HG02852 (cell line): ENCODE measurements around the gene ZNF165.
"Not testable (repeated sequence)": the region's sequence is repeated elsewhere in the genome, so short reads cannot be mapped to it uniquely, and the experiment has no call there.

Experiments used
- ATAC-seq: cut with Tn5 transposase; IDR thresholded peaks from one replicate; pipeline ENCODE4 v1.9.1; 2021; ENCODE audit warnings: mild to moderate bottlenecking, moderate library complexity; ENCODE audit not compliant: unreplicated experiment

ZNF165 gene

GRCh38 chr6:28080381-28080630 is at the start of gene ZNF165:
ZNF165 (plus strand) TSS chr6:28080568; CDS start chr6:28085481, 4,913 bp downstream.
- peak; percentile 16 for ATAC-seq

DNA sequence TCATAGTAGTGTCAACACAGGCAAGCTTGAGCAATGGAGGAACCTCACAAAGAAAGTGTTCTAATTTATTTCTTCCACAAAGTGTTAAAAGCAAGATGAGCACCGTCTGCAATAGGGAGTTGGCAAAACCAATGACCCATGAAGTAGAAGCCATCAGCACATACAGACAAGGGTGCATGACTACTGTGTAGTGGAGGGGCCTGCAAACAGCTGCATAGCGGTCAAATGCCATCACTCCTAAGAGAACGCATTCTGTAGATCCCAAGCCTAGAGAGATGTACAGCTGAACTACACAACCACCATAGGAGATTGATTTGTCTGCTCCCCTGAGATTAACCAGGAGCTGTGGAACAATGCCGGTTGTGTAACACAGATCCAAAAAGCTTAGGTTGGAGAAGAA is 26.8 kb upstream of the ZNF165 start:
- ATAC-seq, result no peak

GRCh38 chr6:28060405-28060804 is 20.0 kb upstream of the ZNF165 start:
- ATAC-seq, result no peak

GRCh38 chr6:28064272-28064671 is 16.1 kb upstream of the ZNF165 start:
- no peak for ATAC-seq

GRCh38 chr6:28068067-28068466 is 12.3 kb upstream of the ZNF165 start:
- no peak for ATAC-seq

GRCh38 chr6:28070968-28071367 is 9.4 kb upstream of the ZNF165 start:
- ATAC-seq, result not testable (repeated sequence)

- no peak for ATAC-seq
These were observed 2.3 kb upstream of the ZNF165 start for GRCh38 chr6:28078050-28078449.

DNA sequence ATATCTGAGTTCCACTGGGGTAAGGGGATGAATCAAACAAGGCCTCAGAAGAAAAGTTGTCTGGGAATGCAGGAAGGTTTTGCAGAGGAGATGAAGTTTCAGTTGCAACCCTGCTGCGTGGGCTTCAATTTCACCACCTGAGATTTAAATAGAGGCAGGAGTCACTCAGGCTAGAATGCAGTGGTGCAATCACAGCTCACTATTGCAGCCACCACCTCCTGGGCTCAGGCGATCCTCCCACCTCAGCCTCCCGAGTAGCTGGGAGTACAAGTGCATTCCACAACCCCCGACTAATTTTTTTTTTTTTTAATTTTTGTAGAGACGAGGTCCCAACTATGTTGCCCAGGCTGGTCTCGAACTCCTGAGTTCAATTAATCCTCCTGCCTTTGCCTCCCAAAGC is 1.5 kb upstream of the ZNF165 start:
- ATAC-seq, result no peak

DNA sequence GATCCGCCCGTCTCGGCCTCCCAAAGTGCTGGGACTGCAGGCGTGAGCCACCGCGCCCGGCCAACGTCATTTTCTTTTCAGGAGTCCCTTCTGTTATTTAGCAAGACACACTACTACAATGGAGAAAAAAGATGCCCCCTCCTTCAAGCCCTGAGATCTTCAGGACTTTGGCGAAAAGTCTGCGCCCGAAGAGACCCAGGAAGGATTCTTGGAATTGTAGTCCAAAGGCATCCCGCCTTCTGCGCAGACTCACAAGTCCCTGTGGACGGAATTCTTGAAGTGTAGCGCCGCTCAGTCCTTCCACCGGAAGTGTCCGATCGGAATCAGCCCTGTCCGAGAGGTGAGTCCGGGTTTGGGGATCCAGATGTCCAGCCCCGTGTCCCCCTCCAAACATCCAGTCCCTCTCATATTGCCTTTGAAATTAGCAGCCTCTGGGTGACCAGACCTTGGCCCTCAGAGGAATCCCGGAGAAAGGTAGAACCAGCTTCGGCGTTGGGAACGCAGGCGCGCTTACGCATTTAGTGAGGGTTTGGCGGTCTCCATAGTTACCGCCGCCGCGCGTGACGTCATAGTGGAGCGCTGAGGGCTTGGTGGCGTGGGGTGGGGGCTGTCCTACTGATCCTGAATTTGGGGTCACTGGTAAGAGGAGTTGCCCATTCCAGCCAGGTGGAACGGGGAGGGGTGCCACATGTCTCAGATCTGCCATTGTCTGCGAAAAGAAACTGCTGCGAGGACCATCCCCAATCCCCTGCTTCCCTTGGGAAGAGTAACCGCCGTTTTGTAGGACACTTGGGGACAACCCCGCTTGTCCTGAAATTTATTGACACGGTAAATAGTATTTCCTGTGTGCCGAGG is 490 bp downstream of the ZNF165 start:
- ATAC-seq, result peak; percentile 72

GRCh38 chr6:28081486-28081751 is 1.1 kb downstream of the ZNF165 start:
- peak; percentile 39 for ATAC-seq

- ATAC-seq, result no peak
These were observed 2.6 kb downstream of the ZNF165 start for GRCh38 chr6:28082939-28083338.

- no peak for ATAC-seq
These were observed 8.7 kb downstream of the ZNF165 start for GRCh38 chr6:28089054-28089453.

DNA sequence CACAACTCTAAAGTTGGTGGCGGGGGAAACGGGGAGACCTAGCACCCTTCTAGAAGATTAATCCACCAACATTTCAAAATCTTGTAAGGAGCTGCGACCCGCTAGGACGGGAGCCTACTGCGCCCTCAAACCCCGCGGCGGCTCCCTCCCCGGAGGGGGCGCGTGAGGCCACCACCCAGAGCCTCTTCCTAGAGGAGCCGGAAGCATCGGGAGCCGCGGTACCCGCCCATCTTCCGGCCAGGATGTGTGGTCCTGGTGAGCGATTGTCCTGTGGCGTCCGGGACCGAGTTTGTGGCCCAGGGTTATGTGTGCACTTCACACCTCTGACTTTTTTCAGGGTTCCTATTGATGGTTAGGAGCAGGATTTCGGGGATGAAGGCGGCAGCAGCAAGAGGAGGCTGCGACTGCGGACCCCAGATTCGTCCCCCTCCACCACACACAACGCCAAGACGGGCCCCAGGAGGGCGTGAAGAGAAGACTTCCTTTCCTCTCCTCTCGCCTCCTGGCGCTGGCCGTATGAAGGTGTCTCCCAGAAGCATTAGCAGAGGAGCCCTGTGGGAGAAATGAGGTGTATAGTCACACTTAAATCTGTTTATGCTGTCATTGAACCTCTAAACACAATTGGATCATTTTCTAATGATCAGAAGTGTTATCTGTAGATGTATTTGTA is 10.7 kb downstream of the ZNF165 start:
- no peak for ATAC-seq

DNA sequence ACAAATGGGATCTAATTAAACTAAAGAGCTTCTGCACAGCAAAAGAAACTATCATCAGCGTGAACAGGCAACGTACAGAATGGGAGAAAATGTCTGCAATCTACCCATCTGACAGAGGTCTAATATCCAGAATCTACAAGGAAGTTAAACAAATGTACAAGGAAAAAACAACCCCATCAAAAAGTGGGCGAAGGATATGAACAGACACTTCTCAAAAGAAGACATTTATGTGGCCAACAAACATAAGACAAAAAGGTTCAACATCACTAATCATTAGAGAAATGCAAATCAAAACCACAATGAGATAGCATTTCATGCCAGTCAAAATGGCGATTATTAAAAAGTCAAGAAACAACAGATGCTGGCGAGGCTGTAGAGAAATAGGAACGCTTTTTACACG is 21.9 kb downstream of the ZNF165 start:
- not testable (repeated sequence) for ATAC-seq

GRCh38 chr6:28102699-28103098 is 22.3 kb downstream of the ZNF165 start:
- ATAC-seq, result not testable (repeated sequence)

- ATAC-seq, result peak; percentile 99
These were observed 24.2 kb downstream of the ZNF165 start for GRCh38 chr6:28104392-28105244.

DNA sequence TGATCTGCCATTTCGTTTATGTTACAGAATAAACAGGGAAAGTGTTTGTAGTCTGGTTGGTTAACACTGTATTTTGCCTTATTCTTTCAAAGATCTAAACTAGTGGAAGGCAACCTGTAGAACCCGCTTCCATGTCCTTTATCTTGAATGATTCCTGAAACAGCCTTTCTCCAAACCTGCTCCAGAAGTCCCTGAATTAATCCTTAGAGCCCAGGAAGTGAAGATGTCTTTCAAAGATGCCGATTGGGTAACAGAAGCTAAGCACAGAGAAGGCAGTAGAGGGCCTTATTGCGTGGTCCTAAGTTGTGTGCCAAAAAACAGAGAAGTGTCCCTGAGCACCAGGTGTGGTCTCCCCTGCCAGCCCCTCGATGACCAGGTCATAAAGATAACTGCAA is 24.9 kb downstream of the ZNF165 start:
- ATAC-seq, result no peak

GRCh38 chr6:28107506-28107905 is 27.1 kb downstream of the ZNF165 start:
- no peak for ATAC-seq

DNA sequence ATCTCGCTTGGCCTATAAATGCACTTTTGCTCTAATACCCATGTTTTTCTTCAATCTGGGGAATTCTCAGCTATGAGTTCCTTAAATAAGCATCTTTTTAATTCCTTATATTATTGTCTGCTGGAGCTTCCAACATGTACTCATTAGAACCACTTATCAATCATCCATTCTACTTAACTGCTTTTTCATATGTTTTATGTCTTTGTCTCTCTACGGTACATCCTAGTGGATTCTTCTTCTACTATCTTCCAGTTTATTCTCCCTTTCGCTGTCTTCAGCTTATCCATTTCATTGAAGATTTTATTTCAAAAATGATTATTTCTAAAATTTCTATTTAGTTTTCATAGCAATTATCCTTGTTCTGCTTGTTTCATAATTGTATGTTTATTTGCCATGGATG is 31.6 kb downstream of the ZNF165 start:
- no peak for ATAC-seq

DNA sequence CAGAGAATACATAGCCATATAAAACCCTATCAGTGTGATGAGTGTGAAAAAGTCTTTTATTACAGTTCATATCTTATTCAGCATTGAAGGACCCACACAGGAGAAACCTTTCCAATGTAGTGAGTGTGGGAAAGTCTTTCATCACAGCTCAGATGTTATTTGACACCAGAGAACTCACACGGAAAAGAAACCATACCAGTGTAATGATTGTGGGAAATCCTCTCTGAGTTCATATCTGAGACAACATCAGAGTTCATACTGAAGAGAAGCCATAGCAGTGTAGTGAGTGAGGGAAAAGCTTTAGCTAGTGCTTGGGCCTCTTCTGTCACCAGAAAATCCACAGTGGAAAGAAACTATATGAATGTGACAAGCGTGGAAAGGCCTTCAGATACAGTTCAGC is 35.4 kb downstream of the ZNF165 start:
- ATAC-seq, result no peak

DNA sequence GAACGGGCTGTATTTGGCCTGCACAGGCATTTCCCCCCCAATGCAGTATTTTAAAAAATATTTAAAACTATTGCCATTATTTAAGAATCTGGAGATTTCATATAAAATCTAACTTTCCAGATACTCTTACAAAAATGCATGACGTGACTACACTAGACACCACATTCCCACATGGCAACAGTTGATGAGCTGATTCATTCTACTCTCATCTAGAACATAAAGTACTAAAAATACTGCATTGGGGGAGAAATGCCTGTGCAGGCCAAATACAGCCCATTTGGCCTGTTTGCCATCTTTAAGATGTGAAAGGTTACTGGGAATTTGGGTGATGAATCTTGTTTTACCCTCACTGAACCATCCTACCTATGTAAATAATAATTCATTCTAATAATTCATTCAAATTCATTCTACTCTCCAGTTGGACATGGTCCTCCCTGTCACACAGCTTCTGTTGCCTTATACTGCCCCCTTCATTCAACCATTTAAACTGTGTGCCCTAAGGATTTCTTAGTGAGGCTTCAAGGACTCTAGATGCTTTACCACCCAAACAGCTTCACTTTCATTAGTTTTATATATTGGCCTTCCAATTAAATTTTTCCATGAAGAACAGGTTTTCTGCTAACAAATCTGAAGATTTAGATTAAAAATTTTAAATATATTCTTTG is 37.1 kb downstream of the ZNF165 start:
- no peak for ATAC-seq
